Stimulated activated CD4-positive, alpha-beta T cell treated with anti-CD3 and anti-CD28 coated beads, Interleukin-15, amount 100 ng/mL, for 48 hours (primary cell): ENCODE measurements around the gene NEUROG1.
"Not testable (repeated sequence)": the region's sequence is repeated elsewhere in the genome, so short reads cannot be mapped to it uniquely, and the experiment has no call there.

ENCODE experiments used
- DNase-seq, 2 donors: peaks; one replicate each; pipeline ENCODE4 v3.0.0-alpha.2; 2020; ENCODE audit warnings: low read depth in 2 of 2

Gene NEUROG1

DNA sequence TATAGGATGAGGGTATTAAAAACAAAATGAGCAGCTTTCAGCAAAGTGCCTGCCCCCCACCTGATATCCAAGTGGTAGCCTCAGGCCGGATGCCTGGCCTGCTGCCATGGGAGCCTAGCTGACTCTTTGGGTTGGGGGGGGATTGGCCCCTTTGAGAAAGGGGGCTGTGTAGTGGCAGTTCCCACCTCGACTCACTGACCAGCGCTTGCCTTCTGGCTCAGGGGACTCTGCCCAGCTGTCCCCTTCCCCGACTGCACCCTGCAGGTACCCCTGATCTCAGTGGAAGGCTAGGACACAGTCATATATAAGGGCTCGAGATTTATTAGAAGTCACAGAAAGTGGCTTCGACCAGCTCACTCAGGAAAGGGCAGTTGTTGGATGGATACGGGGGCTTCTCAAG, 1.5 kb upstream of the NEUROG1 start:
- no peak for DNase-seq

DNA sequence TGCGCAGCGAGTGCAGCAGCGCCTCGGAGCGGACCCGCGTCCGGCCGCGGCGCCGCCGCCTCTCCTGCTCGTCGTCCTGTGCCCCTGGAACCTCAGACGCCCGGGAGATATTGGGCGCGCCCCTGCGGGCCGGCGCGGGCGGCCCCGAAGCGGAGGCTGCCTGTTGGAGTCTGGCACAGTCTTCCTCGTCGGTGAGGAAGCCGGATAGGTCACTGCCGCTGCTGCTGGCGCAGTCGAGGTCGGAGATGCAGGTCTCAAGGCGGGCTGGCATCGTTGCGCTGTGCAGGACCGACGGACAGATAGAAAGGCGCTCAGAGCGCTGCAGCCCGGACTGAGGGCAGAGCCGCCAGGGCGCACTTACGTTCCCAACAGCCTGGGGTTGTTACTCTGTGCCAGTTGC, 344 bp downstream of the NEUROG1 start:
- DNase-seq, result no peak

DNA sequence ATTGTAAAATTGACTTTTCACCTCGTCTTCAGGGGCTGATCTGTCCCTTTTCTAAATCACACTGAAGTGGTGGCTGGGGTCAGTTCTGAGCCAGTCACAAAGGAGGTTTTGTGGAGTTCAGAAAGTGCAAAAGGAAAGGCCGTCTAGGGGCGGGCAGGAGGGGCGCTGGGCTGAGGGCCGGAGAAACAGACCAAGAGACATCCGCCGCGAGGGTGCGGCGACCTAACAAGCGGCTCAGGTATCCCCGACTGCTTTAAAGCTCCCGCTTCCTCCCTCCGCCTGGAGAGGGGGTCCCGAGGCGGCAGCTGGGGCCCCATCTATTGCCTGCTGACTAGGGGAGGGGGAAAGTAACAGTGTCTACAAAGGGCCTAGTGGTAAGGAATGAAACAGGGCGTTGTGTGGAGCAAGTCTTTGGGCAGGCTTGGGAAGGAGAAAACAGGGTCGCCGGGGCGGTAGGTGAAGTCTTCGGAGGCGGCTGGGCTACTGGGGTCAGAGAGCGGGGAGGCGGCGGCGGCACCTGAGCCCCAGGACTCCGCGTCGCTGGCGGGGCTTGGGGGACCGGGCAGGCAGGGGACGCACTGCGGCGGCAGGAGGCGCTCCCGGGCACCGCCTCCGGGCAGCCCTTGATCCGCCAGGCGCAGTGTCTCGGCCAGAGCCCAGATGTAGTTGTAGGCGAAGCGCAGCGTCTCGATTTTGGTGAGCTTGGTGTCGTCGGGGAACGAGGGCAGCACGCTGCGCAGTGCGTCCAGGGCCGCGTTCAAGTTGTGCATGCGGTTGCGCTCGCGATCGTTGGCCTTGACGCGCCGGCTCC, 950 bp downstream of the NEUROG1 start:
- no peak for DNase-seq

DNA sequence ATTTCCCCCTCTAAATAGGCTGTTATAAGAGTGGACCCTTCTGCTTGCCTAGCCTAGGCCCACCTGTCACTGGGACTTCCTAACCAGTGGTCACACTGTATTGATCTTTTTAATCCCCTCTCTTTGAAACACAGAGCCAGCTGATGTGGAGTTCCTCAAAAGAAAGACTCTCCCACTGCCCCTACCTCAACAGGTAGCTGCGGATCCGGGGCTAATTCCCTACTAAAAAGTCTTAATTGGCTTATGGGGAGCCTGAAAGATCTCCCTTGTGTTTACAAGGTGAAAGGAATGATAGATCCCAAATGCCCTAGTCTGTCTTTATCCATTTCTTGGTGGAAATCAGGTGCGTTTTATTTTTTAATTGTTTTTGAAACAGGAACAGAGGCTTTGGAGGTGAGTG, 2.0 kb downstream of the NEUROG1 start:
- no peak for DNase-seq

DNA sequence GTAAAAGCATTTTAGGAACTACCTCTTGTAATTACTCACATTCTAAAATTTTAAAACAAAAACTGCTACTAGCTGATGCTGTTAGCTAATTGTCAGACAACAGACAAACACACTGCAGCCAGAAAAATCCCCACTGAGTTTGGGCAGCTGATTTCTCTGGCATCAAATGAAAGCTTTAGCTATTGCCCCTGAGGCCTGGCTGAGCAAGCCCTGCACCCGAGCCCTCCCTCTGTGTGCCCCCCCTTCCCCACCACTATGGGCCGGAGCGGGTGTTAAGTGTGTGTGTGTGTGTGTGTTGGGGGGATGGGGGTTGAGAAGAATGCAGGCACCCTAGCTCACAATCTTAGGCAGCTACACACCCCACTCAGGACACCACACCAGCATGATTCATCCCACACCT, 2.4 kb downstream of the NEUROG1 start:
- no peak for DNase-seq

DNA sequence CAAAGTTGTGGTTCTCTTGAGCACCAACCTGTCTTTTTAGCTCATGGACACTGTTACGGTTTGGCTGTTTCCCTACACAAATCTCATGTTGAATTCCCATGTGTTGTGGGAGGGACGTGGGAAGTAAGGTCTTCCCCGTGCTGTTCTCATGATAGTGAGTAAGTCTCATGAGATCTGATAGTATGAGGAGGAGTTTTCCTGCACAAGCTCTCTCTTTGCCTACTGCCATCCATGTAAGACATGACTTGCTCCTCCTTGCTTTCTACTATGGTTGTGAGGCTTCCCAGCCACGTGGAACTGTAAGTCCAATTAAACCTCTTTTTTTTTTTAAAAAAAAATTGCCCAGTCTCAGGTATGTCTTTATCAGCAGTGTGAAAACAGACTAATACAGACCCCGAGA, 6.2 kb downstream of the NEUROG1 start:
- DNase-seq, result not testable (repeated sequence)

DNA sequence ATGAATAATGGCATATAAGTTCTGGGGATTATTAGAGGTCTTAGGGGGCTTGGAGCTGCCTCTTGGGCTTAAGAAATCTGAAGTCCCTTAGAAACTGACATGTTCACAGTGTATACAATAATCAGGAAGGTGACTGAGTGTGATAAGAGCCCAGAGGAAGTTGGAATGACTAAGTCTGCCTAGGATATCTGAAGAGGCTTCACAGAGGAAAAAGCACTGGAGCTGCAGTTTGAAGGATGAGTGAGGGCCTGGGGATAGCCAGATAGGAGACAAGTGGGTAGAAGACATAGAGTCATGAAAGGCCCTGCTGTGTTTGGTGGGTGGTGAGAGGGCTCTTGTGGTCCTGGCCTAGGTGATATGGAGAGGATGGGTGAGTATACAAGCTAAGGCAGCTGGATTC, 8.8 kb downstream of the NEUROG1 start:
- DNase-seq, result no peak

DNA sequence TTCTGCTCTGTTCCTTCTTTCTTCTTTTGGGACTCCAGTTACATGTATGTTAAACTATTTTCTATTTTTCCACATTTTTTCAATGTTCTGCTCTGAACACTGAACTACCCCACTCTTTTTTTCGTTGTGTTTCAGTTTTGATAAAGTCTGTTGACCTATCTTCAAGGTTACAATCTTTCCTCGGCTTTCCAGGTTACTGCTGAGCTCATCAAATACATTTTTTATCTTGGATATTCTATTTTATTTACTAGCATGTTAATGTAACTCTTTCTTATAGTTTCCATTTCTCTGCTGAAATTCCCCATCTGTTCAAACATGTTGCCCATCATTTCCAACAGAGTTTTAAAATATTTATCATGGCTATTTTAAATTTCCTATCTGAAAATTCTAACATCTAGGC, 13.8 kb downstream of the NEUROG1 start:
- DNase-seq, result no peak

DNA sequence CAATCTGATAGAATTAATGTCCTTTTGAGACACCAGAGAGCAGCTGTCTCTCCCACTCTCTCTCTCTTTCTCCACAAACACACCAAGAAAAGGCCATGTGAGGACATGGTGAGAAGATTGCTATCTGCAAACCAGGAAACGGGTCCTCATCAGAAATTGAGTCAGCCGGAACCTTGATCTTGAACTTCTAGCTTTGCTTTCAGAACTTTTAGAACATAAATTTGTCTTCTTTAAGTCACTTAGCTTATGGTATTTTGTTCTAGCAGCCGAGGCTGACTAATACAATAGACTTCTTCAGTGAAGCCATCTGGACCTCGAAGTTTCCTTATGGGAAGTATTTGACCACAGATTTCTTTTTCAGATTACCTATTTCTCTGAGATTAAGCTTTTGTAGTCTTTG, 18.1 kb downstream of the NEUROG1 start:
- no peak for DNase-seq

DNA sequence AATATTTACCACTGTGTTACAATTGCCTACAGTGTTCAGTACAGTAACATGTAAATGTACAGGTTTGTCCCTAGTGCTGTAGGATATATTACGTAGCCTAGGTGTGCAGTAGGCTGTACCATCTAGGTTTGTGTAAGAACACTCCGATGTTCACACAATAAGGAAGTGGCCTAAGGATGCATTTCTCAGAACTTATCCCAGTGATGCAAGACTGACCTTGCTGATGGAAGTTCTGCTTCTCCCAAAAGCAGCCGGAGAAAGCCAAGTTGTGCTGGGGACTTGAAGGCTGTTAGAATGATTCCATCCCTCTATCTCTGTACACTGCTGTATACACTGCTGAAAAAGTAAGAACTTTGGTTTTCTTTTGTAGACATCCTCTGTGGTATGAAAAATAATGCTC, 21.6 kb downstream of the NEUROG1 start:
- no peak for DNase-seq

DNA sequence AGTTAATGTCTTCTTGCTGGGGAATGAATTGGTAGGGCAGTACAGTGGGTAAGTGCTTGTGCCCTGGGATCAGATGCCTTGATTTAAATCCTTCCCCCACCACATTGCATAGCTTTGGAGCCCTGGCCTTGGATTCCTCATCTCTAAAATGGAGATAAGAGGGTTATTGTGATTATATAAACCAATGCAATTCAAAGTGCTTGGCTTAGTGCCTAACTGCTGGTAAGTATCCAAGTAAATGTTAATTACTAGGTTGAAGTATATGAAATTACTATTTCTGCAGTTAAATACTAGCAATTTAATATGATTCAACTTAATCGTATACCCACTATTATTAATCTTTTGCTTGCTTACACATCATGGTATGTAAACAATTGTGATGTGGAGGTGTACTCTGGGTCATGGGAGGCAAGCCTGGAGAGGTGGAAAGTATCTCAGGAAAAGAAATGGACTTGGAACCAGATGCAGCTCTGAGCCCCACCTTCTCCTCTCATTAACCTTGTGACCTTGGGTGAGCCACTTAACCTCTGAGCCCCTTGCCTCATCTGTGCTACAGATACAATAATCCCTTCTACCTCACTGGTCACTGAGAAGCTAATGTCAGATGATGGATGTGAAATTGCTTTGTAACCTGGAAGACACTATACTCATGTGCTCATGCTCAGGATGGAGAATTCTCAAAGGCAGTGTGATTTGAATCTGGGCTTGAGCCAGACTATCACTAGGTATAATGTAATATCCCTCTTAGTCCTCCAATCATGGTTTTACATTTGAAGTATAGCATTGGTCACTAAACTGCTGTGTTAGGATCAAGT, 23.8 kb downstream of the NEUROG1 start:
- DNase-seq, result no peak

DNA sequence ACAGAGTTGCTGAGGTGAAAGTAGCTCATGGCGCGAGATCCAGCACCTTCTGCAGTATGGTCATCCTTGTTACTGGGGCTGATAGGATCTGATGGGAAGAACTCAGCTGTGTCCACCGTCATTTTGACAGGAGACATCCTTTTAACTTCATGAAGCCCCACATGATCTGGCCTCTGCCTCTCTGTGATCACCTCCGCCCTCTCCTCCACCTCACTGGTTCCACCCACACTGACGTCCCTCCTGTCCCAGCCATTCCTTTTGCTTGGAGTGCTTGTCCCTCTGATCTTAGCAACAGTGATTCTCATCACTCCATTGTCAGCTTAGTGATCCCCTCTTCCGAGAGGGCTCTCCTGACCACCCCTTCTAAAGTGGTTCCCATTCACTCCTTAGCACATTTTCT, 25.8 kb downstream of the NEUROG1 start:
- no peak for DNase-seq

DNA sequence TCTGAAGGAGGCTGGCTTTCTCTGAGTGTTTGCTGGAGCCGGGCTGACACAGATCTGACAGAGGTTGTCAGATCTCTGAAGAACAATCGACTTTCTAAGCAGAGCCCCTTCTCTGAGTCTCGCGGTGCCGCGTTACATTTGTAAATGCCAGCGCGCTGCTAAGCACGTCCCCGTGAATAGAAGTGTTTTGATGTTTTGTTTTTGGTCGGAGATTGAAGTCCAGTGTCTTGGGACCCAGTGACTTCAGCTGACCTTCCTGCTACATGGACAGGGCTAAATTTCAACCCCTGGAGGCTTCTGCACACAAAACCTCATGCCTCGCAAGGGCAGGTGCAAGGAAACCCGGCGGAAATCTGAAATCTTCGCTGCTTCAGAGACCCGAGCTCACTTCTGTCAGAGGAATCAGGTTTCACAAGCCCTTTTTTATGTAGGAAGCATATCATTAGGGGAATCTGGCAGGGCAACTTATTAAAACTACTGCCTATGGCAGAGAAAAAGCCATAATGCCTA, 27.2 kb downstream of the NEUROG1 start:
- DNase-seq, result no peak

DNA sequence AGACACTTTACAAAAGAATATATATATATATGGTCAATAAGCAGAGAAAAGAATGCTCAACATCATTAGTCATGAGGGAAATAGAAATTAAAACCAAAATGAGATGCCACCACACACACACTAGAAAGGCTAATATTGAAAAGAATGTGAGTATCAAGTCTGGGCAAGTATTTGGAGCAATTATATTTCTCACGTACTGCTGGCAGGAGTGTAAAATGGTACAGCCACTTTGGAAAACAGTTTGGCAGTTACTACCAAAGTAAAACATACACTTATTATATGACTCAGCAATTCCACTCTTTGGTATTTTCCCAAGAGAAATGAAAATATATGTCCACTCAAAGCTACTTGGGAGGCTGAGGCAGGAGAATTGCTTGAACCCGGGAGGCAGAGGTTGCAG, 29.8 kb downstream of the NEUROG1 start:
- DNase-seq, result no peak

DNA sequence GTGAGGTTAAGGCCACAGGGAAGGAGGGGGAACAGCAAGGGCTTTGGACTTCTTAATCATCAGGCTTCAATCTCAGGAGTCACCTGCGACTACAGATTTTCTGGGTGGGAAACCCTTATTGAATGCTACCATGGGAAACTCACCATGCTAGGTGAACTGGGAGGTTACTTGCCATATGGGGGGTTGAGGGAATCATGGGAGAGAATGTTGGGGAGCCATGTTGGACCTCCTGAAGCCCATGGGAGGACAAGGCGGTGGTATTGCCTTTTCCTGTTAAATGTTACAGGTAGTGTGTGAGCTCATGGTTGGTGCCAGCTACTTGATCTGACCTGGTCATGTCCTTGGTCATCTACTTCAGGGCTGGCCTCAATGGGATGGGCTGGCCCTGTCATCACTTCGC, 31.4 kb downstream of the NEUROG1 start:
- DNase-seq, result no peak

DNA sequence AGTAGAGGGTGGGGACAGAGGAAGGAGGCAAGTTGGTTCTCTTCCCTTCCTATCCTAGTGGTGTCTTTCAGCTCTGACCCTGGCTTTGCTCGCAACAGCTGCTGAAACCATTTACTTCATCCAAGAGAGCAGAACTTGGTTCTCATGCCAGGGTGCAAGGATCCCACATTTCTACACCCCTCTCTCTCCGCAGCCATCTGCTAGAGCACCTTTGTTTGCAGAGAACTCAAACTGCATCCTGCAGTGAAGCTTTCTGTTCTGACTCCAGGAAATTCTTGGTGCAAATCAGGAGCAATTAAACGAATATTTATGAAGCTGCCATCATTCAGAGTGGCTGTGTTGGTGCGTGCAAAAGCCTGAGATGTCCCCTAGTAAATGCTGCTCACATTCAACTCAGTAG, 31.9 kb downstream of the NEUROG1 start:
- no peak for DNase-seq

DNA sequence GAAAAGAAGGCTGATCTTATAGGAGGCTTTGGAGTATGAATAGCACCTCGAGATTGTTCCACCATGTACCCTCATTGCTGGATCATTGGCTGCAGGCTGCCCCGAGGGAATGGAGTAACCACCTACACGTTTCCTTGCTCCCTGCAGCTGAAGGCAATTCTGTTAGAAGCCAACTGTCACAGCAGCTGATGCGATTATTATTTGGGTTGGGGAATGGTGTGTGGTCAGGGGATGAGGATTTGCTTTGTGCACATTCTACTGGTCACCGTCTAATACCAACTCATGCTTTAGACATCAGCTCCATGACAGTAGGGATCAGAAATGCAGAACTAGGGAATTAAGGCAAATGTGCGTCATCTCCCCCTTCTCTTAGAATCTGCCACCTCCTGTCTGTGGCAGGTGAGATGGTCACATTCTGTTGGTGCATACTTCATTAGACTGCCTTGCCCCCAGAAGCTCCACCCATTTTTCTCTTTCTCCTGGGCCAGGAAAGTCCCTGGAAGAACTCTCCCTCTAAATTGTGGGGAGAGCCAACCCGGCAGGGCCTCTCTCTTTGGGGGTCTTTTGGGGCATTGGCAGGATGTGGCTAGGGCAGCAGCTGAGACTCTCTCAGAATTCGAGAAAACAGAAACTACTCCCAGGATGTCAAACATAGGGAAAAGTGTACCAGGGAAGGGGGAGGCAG, 32.8 kb downstream of the NEUROG1 start:
- DNase-seq, result no peak

DNA sequence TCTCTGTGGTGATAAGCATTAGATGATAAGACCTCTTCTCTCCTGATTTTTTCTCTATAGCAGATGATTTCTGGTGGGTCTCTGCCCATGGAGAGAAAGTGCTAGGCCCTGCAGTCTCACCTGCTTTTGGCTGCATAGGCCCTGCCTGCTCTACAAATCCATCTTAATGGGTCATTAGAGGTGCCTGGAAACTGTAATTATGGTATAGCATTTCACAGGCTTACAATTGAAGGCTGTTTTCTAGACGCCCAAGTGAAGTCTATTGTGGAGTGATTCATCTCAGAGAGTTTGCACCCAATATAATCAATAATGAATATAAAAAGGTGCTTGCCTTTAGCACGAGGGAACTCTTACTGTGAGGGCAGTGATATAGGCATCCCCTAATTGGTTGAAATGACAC, 33.8 kb downstream of the NEUROG1 start:
- DNase-seq, result no peak

DNA sequence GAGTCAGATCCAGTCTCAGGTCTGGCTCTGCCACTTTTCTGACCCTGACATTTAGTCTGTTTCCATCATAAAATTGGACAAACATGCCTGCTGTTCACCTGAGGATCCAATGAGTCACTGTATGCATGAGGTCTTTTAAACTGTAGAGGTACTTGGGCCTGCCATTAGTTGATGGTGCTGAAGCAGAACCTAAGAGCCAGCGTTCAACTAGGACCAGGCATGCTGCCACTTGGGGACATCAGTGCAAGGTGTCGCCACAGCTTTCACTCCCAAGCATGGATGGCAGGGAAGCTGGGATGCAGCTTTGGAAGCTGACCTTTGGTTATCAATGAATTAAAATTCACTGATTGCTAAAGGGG, 37.1 kb downstream of the NEUROG1 start:
- DNase-seq, result no peak

DNA sequence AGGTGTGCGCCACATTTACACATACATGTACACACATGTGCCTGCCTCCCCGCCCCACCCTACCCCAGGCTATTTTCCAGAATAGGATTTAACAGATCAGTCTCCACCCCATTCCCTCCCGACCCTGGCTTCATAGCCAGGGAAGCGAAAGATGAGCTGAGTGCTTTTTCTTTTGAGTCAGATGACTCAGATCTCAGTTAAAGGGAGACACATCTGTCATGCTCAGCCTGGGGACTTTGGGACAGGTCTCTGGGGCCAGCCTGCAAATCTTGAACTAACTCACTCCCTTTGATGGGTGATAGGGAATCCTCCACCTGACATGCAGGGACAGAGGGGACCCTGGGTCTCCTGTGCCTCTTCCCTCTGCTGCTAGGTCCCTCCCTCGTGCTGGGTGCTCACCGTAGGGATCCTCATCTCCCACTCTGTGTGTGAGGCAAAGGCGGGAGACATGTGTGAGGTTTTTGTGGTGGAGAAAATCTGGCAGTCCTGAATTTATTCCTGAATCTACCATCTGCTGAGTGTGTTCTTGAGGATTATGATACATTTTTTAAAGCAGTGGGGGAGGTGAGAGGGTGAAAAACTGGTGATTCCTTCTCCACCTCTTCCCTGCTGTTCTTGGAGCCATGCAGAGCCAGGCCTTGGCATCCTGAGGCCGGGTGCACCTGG, 37.7 kb downstream of the NEUROG1 start:
- DNase-seq, result no peak

DNA sequence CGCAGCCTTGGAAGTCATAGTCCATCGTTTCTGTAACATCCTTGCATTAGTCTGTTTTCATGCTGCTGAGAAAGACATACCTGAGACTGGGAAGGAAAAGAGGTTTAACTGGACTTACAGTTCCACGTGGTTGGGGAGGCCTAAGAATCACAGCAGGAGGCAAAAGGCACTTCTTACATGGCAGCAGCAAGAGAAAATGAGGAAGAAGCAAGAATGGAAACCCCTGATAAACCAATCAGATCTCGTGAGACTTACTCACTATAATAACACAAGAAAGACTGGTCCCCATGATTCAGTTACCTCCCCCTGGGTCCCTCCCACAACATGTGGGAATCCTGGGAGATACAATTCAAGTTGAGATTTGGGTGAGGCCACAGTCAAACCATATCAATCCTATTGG, 40.2 kb downstream of the NEUROG1 start:
- not testable (repeated sequence) for DNase-seq

DNA sequence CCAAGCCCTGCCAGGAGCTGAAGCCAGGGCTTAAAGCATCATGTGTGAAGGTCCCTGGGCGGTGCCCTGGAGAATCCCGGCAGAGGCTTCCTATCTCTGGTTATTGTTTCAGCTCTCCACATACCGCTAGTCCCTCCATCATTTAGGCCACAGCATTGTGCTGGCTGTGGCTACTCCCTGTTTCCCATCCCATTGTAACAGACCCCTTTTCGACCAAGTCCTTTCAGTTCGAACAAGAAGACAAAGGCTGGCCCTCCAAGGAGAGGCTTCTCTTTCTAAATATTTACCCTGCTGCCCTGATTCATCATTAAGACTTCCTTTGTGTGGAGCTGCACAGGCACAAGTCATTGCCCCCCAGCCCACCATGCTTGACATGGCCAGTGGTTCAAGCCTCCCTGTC, 41.6 kb downstream of the NEUROG1 start:
- no peak for DNase-seq
